HCT116 (cell line): ENCODE results near the gene CYP2U1.

Experiments
- ATF3 ChIP-seq: IDR thresholded peaks from 2 replicates; pipeline ENCODE4 v1.6.1; 2012
- CEBPB ChIP-seq: IDR thresholded peaks from 2 replicates; pipeline ENCODE4 v1.6.1; 2012; ENCODE audit warnings: low read depth
- EZH2 ChIP-seq: fragments of 200-600 bp; sonication (generic); IDR thresholded peaks from 2 replicates; pipeline ENCODE4 v1.6.1; 2017; ENCODE audit warnings: antibody characterized with exemption, mixed run types
- EZH2phosphoT487 ChIP-seq: fragments of 200-600 bp; IDR thresholded peaks from 2 replicates; pipeline ENCODE4 v1.6.1; 2018; ENCODE audit warnings: antibody characterized with exemption, borderline replicate concordance
- FOSL1 ChIP-seq: IDR thresholded peaks from 2 replicates; pipeline ENCODE4 v1.6.1; 2012; ENCODE audit warnings: low read depth
- JUND ChIP-seq: IDR thresholded peaks from 2 replicates; pipeline ENCODE4 v1.6.1; 2012
- POLR2A ChIP-seq: IDR thresholded peaks from 2 replicates; pipeline ENCODE4 v1.7.0; 2011; ENCODE audit warnings: borderline replicate concordance; ENCODE audit not compliant: insufficient read depth, insufficient read length; ENCODE audit errors: extremely low read depth
- POLR2AphosphoS5 ChIP-seq: IDR thresholded peaks from 2 replicates; pipeline ENCODE4 v1.6.1; 2011; ENCODE audit warnings: mild to moderate bottlenecking, low read depth, low read length, moderate library complexity
- SP1 ChIP-seq: IDR thresholded peaks from 2 replicates; pipeline ENCODE4 v1.6.1; 2012; ENCODE audit warnings: low read depth
- TF ChIP-seq, protein P1 (sequence below), 3 experiments: fragments of 200-600 bp in 1 of 3; sonication (generic) in 1 of 3; IDR thresholded peaks in 2 of 3; conservative IDR thresholded peaks in 1 of 3; 2 replicates each; pipeline ENCODE4 v1.5.1; 2012 to 2017; ENCODE audit warnings: low read depth in 2 of 3, low read length in 2 of 3, antibody characterized with exemption in 1 of 3, borderline replicate concordance in 1 of 3, control low read depth in 1 of 3, mild to moderate bottlenecking in 1 of 3, mixed read lengths in 1 of 3, mixed run types in 1 of 3, moderate library complexity in 1 of 3; ENCODE audit not compliant: insufficient read depth in 1 of 3

DNA sequence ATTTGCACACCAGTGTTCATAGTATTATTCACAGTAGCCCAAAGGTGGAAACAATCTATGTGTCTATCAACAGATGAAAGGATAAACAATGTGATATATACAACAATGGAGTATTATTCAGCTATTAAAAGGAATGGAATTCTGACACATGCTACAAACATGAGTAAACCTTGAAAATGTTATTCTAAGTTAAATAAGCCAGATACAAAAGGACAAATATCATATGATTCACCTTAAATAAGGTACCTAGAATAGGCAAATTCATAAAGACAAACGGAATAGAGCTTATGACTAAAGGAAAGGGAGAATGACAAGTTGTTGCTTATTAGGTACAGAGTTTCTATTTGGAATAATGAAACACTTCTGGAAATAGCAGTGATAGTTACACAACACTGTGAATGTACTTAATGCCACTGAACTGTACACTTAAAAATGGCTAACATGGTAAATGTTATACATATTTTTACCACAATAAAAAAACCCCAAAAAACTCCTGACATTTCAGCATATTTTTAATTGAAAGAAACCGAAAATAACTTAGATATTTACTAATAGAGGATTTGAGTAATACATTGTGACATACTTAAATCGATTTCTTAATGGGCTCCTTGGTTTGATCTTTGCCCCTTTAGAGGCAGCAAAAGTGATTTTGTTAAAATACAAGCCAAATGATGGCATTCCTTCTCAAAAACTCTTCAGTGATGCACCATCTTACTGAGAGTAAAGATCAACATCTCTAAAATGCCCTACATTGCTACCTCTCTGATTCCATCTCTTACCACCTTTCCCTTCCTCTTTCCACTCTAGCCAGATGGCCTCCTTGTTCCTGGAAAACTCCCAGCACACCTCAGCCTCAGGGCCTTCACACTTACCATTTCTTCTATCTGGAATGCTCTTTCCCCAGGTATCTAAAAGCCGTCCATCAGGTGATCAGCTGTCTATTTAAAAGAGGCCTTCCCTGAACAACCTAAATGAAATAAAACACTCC, 8.6 kb upstream of the CYP2U1 start:
- TF ChIP-seq, protein P1, sequence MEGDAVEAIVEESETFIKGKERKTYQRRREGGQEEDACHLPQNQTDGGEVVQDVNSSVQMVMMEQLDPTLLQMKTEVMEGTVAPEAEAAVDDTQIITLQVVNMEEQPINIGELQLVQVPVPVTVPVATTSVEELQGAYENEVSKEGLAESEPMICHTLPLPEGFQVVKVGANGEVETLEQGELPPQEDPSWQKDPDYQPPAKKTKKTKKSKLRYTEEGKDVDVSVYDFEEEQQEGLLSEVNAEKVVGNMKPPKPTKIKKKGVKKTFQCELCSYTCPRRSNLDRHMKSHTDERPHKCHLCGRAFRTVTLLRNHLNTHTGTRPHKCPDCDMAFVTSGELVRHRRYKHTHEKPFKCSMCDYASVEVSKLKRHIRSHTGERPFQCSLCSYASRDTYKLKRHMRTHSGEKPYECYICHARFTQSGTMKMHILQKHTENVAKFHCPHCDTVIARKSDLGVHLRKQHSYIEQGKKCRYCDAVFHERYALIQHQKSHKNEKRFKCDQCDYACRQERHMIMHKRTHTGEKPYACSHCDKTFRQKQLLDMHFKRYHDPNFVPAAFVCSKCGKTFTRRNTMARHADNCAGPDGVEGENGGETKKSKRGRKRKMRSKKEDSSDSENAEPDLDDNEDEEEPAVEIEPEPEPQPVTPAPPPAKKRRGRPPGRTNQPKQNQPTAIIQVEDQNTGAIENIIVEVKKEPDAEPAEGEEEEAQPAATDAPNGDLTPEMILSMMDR (IDR thresholded peaks at IDR 0.05 in 2 of 3, conservative IDR thresholded peaks at IDR 0.05 in 1 of 3; ENCODE audit: borderline replicate concordance in 1 of 3, insufficient read depth in 1 of 3, low read depth in 2 of 3, low read length in 2 of 3): no peak
- TF ChIP-seq POLR2A: no peak
- no peak for TF ChIP-seq EZH2
- TF ChIP-seq EZH2phosphoT487: no peak
- TF ChIP-seq POLR2AphosphoS5: no peak
- no peak for TF ChIP-seq ATF3
- no peak for TF ChIP-seq SP1
- no peak for TF ChIP-seq FOSL1
- TF ChIP-seq CEBPB: no peak
- TF ChIP-seq JUND: no peak
